Neutrophil (primary cell): ENCODE measurements around the gene NUDCD3.
A peak's percentile ranks its signal among the peaks of the same experiment; 100 is the strongest.

Experiments used
- H3K27ac ChIP-seq: fragments of 200-600 bp; sonication (generic); 2 replicates; pipeline ENCODE4 v1.5.1; 2016; ENCODE audit warnings: mild to moderate bottlenecking, moderate library complexity
- H3K27me3 ChIP-seq: fragments of 200-600 bp; sonication (generic); 2 replicates; pipeline ENCODE4 v1.6.0; 2016; ENCODE audit warnings: mild to moderate bottlenecking
- H3K36me3 ChIP-seq: fragments of 200-600 bp; sonication (generic); 2 replicates; pipeline ENCODE4 v1.5.1; 2017
- H3K4me1 ChIP-seq, 2 experiments: fragments of 200-600 bp in 1 of 2; sonication (generic) in 1 of 2; 1 replicate in 1 of 2; 2 replicates in 1 of 2; pipeline versions ENCODE4 v1.5.1 to v1.6.1; 2013 to 2016; ENCODE audit warnings: low read depth in 1 of 2, low read length in 1 of 2, mild to moderate bottlenecking in 1 of 2, moderate library complexity in 1 of 2; ENCODE audit not compliant: control insufficient read depth in 1 of 2, insufficient read depth in 1 of 2
- H3K4me3 ChIP-seq, 2 experiments: fragments of 200-600 bp in 1 of 2; sonication (generic) in 1 of 2; 1 replicate in 1 of 2; 2 replicates in 1 of 2; pipeline ENCODE4 v1.5.1; 2013 to 2016; ENCODE audit warnings: low read depth in 1 of 2, low read length in 1 of 2, mild to moderate bottlenecking in 1 of 2, moderate library complexity in 1 of 2
- H3K9me3 ChIP-seq: fragments of 200-600 bp; sonication (generic); 2 replicates; pipeline ENCODE4 v1.5.1; 2016
- TF ChIP-seq, protein P1 (sequence below): fragments of 200-600 bp; sonication (generic); IDR thresholded peaks from 2 replicates; pipeline ENCODE4 v1.5.1; 2016; ENCODE audit warnings: antibody characterized with exemption

NUDCD3 gene

DNA sequence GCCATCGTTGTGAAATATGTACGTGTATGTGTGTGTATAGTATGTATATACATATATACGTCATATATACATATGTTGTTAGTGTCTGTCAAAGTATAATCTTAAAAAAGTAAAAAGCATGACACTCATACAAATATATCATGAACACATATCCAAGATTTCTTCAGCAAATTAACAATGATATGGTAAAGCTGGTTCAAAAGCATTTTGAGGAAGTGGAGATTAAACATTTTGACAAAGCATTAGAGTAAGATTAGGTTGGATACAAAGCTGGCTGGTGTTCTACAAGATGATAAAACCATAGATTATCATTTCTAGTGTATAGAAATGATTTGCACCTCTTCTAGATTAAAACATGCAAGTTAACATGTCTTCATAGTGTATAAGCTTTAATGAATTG is 771 bp upstream of the NUDCD3 start:
- peaks cover 6% of the 10 kb centered on the region for H3K27me3 ChIP-seq
- H3K4me3 ChIP-seq = peak overlapping the region; percentile 75 to 94
- peak overlapping the region; percentile 90 for H3K27ac ChIP-seq
- TF ChIP-seq, protein P1, sequence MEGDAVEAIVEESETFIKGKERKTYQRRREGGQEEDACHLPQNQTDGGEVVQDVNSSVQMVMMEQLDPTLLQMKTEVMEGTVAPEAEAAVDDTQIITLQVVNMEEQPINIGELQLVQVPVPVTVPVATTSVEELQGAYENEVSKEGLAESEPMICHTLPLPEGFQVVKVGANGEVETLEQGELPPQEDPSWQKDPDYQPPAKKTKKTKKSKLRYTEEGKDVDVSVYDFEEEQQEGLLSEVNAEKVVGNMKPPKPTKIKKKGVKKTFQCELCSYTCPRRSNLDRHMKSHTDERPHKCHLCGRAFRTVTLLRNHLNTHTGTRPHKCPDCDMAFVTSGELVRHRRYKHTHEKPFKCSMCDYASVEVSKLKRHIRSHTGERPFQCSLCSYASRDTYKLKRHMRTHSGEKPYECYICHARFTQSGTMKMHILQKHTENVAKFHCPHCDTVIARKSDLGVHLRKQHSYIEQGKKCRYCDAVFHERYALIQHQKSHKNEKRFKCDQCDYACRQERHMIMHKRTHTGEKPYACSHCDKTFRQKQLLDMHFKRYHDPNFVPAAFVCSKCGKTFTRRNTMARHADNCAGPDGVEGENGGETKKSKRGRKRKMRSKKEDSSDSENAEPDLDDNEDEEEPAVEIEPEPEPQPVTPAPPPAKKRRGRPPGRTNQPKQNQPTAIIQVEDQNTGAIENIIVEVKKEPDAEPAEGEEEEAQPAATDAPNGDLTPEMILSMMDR = no peak
- no peaks in the 10 kb centered on the region for H3K36me3 ChIP-seq
- no peaks in the 10 kb centered on the region for H3K9me3 ChIP-seq
- H3K4me1 ChIP-seq = peaks cover 22 to 23% of the 10 kb centered on the region in 2 experiments

DNA sequence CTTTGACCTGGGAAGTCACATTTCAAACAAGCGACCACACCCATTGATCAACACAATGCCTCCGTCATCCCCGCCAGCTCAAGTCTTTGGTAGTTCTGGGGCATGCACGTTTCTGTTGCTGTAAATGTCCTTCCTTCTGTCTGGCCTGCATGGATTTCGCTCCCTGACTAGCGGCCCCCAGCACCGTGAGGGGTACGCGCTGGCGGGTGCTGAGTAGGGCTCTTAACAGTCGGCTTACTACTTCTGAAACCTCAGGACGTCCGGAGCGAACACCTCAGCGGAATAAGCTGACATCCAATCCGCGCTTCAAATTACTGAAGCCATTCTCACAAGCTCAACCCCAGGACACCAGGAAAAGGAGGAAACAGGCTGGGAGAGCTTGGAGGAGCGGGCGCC is 505 bp downstream of the NUDCD3 start:
- peaks cover 23 to 25% of the 10 kb centered on the region in 2 experiments for H3K4me1 ChIP-seq
- TF ChIP-seq, protein P1 = no peak
- H3K9me3 ChIP-seq = no peaks in the 10 kb centered on the region

DNA sequence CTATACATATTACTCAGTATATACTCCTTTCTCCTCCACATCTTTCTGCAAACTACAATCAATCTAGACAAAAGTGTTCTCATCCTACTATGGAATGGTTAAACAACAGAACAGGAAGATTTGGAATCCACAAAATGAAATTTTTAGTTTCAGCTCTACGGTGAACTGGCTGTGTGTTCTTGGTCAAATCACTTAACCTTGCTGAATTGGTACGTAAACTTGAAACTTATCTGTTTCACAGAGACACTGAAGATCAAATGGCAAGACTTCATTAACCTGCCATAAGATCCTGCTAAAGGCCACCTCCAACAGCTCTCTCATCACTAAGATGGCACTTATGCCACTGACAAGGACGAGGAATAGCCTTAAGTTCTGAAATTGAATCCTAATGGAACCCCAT is 1.5 kb downstream of the NUDCD3 start:
- no peaks in the 10 kb centered on the region for H3K27me3 ChIP-seq
- H3K27ac ChIP-seq = no peak overlapping the region
- no peaks in the 10 kb centered on the region for H3K9me3 ChIP-seq
- peaks cover 23 to 27% of the 10 kb centered on the region in 2 experiments for H3K4me1 ChIP-seq
- H3K4me3 ChIP-seq = no peak overlapping the region
- H3K36me3 ChIP-seq = peaks cover 11% of the 10 kb centered on the region
- TF ChIP-seq, protein P1 = no peak

More for the DNA sequence above, 505 bp downstream of the NUDCD3 start:
- Histone ChIP-seq H3K4me3 (peak overlapping the region; percentile 75 to 94), H3K27ac (peak overlapping the region; percentile 90), H3K27me3 (no peaks in the 10 kb centered on the region), H3K36me3 (peaks cover 1% of the 10 kb centered on the region)

DNA sequence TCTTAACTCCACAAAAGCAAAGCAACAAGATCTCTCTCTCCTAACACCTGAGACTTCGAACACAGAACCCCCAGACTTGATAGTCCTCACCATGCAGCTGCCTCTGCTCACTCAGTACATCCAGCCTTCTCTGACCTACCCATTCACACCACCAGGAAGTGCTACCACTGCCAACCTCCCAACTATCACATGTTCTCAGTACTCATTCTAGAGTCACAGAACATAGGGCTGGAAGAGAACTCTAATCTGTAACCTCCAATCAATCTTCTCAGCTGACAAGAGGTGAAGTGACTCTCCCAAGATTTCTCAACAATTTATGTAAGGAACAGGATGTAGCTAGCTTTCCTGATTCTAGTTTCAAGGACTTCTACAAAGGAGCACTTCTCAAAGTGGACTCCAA is 3.8 kb downstream of the NUDCD3 start:
- H3K27ac ChIP-seq = no peak overlapping the region
- H3K27me3 ChIP-seq = no peaks in the 10 kb centered on the region
- H3K9me3 ChIP-seq = no peaks in the 10 kb centered on the region
- peaks cover 29% of the 10 kb centered on the region for H3K36me3 ChIP-seq
- H3K4me1 ChIP-seq = peaks cover 23 to 27% of the 10 kb centered on the region in 2 experiments
- TF ChIP-seq, protein P1 = no peak
- no peak overlapping the region for H3K4me3 ChIP-seq

DNA sequence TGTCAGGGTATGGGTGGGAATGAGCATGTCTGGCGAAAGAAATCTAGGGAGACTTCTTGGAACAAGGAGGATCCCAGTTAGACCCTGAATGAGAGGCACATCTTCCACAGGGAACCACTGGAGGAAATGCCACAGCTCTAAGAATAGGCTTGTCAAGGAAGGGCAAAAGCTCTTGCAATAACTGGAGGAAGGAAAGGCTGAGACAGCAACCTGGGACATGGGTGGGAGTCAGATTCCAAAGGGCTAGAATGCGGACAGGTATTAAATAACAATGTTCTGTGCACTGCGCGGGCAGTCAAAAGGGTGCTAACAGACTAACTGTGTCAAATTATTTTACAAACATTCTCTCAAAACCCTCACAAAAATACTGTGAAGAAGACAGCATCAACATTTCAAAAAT is 4.5 kb downstream of the NUDCD3 start:
- no peak overlapping the region for H3K4me3 ChIP-seq
- no peaks in the 10 kb centered on the region for H3K27me3 ChIP-seq
- H3K9me3 ChIP-seq = no peaks in the 10 kb centered on the region
- H3K4me1 ChIP-seq = peaks cover 19 to 25% of the 10 kb centered on the region in 2 experiments
- TF ChIP-seq, protein P1 = no peak
- no peak overlapping the region for H3K27ac ChIP-seq
- peaks cover 36% of the 10 kb centered on the region for H3K36me3 ChIP-seq
